ENCODE data around the gene ABCA4.

The ABCA4 gene

DNA sequence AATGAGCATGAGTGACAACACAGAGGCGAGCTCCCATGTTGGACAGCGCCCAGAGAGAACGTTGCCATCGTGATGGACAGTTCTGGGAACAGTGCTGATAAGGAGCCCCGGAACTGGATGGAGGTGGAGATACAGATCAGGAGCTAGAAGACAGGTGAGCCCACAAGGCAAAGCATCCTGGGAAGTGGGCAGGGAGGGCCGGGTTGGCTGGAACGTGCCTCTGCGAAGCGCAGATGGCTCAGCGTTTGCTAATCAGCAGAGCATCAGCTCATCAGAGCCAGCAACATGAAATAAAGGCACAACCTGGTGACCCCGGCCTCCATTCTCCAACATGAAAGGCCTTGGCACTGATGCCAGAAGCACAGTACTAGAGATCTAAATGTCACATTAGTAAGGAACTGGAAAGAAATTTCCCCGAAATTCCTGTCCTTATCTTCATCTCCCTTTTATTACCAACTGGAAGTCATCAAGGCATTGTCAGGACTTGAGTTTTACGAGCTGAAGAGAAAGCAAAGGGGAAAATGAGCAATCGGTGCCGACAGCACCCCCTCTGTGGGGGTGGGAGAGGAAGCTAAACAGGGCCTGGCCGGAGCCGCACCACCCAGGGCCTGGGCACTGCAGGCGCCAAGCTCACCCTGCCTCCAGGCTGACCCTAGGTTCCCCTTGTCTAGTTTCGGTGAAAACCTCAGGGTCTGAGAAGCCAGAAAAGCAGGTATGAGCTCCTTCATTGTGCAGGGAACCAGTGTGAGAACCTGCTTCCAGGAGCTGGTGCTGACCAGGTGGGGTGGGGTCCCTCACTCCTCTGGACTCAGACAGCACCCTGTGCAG lies 19.9 kb downstream of the ABCA4 start:
- no peak for DNase-seq (ENCODE audit: low spot score)
- TF ChIP-seq, protein P1, sequence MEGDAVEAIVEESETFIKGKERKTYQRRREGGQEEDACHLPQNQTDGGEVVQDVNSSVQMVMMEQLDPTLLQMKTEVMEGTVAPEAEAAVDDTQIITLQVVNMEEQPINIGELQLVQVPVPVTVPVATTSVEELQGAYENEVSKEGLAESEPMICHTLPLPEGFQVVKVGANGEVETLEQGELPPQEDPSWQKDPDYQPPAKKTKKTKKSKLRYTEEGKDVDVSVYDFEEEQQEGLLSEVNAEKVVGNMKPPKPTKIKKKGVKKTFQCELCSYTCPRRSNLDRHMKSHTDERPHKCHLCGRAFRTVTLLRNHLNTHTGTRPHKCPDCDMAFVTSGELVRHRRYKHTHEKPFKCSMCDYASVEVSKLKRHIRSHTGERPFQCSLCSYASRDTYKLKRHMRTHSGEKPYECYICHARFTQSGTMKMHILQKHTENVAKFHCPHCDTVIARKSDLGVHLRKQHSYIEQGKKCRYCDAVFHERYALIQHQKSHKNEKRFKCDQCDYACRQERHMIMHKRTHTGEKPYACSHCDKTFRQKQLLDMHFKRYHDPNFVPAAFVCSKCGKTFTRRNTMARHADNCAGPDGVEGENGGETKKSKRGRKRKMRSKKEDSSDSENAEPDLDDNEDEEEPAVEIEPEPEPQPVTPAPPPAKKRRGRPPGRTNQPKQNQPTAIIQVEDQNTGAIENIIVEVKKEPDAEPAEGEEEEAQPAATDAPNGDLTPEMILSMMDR (conservative IDR thresholded peaks at IDR 0.05; ENCODE audit: low read depth), result no peak
- H3K27ac ChIP-seq, result no peak overlapping the region
- ChIA-PET CTCF (no interaction called here), POLR2A (ENCODE audit: low non-redundant PET) (no interaction called here)

- no peak for DNase-seq (ENCODE audit: low spot score)
- H3K27ac ChIP-seq, result no peak overlapping the region
- ChIA-PET CTCF (no interaction called here), POLR2A (ENCODE audit: low non-redundant PET) (no interaction called here)
- TF ChIP-seq, protein P1 (conservative IDR thresholded peaks at IDR 0.05; ENCODE audit: low read depth), result no peak
Measured at GRCh38 chr1:94100129-94100784, 20.7 kb downstream of the ABCA4 start.

GRCh38 chr1:94099303-94099702 lies 21.6 kb downstream of the ABCA4 start:
- TF ChIP-seq, protein P1 (conservative IDR thresholded peaks at IDR 0.05; ENCODE audit: low read depth), result no peak
- H3K27ac ChIP-seq, result no peak overlapping the region
- POLR2A ChIA-PET (ENCODE audit: low non-redundant PET), result no interaction called here
- DNase-seq (ENCODE audit: low spot score), result no peak
- CTCF ChIA-PET, result no interaction called here

- TF ChIP-seq, protein P1 (conservative IDR thresholded peaks at IDR 0.05; ENCODE audit: low read depth), result no peak
- POLR2A ChIA-PET (ENCODE audit: low non-redundant PET), result no interaction called here
- H3K27ac ChIP-seq, result no peak overlapping the region
- CTCF ChIA-PET, result interaction anchor here (0.6 kb wide), 1 partner anchor 242 kb away, joined by 3 read pairs; no protein-coding TSS in a partner anchor
- DNase-seq (ENCODE audit: low spot score), result no peak
Measured at GRCh38 chr1:94098585-94099111, 22.3 kb downstream of the ABCA4 start.

GRCh38 chr1:94096797-94097549 lies 24.0 kb downstream of the ABCA4 start:
- ChIA-PET CTCF (no interaction called here), POLR2A (ENCODE audit: low non-redundant PET) (no interaction called here)
- DNase-seq (ENCODE audit: low spot score), result no peak
- H3K27ac ChIP-seq, result no peak overlapping the region
- TF ChIP-seq, protein P1 (conservative IDR thresholded peaks at IDR 0.05; ENCODE audit: low read depth), result no peak

Measured in RWPE1 (cell line).